Naive thymus-derived CD4-positive, alpha-beta T cell (primary cell): ENCODE measurements around the gene ASAP2. TPM values are rescaled to one million over a fixed set of nuclear protein-coding genes. Genes with fewer than 3 reads are reported as not detected.

Experiments
- ATAC-seq: fragments of 150-1000 bp; cut with Tn5 transposase; 2 replicates; pipeline ENCODE4 v1.10.0; 2021; ENCODE audit warnings: mild to moderate bottlenecking, moderate library complexity
- CTCF ChIA-PET: fragments of 350-600 bp; sonication (Branson Sonifier 250); formaldehyde crosslinking; loops from one replicate; lab custom pipeline; 2021; ENCODE audit warnings: antibody characterized with exemption; lab: Charles Lee
- POLR2A ChIA-PET: fragments of 350-600 bp; sonication (Branson Sonifier 250); formaldehyde crosslinking; loops from one replicate; lab custom pipeline; 2021; ENCODE audit warnings: antibody characterized with exemption, inconsistent platforms; lab: Charles Lee
- DNase-seq, 9 donors: peaks; one replicate each; pipeline versions ENCODE4 v3.0.0 to v3.0.0-alpha.2; 2020 to 2022; ENCODE audit warnings: mixed read lengths in 1 of 9
- H3K27ac ChIP-seq: one replicate; pipeline ENCODE4 v1.7.0; 2013; ENCODE audit warnings: mild to moderate bottlenecking, low read depth, low read length, moderate library complexity
- H3K27me3 ChIP-seq, 2 donors: one replicate each; pipeline ENCODE4 v1.7.0; 2013; ENCODE audit warnings: low read length in 2 of 2, mild to moderate bottlenecking in 2 of 2, moderate library complexity in 2 of 2; ENCODE audit not compliant: control insufficient read depth in 2 of 2, insufficient read depth in 2 of 2
- H3K36me3 ChIP-seq, 3 experiments: 1 replicate in 2 of 3; 2 replicates in 1 of 3; pipeline ENCODE4 v1.7.0; 2013; ENCODE audit warnings: low read length in 3 of 3, mild to moderate bottlenecking in 3 of 3, moderate library complexity in 1 of 3; ENCODE audit not compliant: insufficient read depth in 3 of 3, control insufficient read depth in 2 of 3
- H3K4me1 ChIP-seq, 2 donors: one replicate each; pipeline ENCODE4 v1.7.0; 2013; ENCODE audit warnings: low read length in 2 of 2, mild to moderate bottlenecking in 2 of 2, moderate library complexity in 1 of 2; ENCODE audit not compliant: control insufficient read depth in 2 of 2, insufficient read depth in 2 of 2
- H3K4me3 ChIP-seq: 2 replicates; pipeline ENCODE4 v1.7.0; 2013; ENCODE audit warnings: mild to moderate bottlenecking, low read length
- H3K9me3 ChIP-seq, 3 experiments: 1 replicate in 2 of 3; 2 replicates in 1 of 3; pipeline ENCODE4 v1.7.0; 2013; ENCODE audit warnings: low read length in 3 of 3; ENCODE audit not compliant: control insufficient read depth in 2 of 3
- H3K27ac Mint-ChIP-seq, 9 donors: one replicate each; pipeline ENCODE4 v1.8.0; 2020 to 2022; ENCODE audit warnings: mixed read lengths in 9 of 9, mild to moderate bottlenecking in 8 of 9, moderate library complexity in 5 of 9, inconsistent platforms in 2 of 9
- H3K27me3 Mint-ChIP-seq, 5 donors: one replicate each; pipeline ENCODE4 v1.8.0; 2021 to 2022; ENCODE audit warnings: mixed read lengths in 5 of 5, mild to moderate bottlenecking in 1 of 5
- H3K36me3 Mint-ChIP-seq, 5 donors: one replicate each; pipeline ENCODE4 v1.8.0; 2020 to 2022; ENCODE audit warnings: mixed read lengths in 5 of 5, mild to moderate bottlenecking in 3 of 5, inconsistent platforms in 1 of 5
- H3K4me1 Mint-ChIP-seq, 7 donors: one replicate each; pipeline ENCODE4 v1.8.0; 2020 to 2022; ENCODE audit warnings: mixed read lengths in 7 of 7, mild to moderate bottlenecking in 3 of 7, inconsistent platforms in 1 of 7
- H3K4me3 Mint-ChIP-seq, 10 donors: one replicate each; pipeline ENCODE4 v1.8.0; 2020 to 2022; ENCODE audit warnings: mild to moderate bottlenecking in 10 of 10, mixed read lengths in 10 of 10, moderate library complexity in 6 of 10, inconsistent platforms in 2 of 10
- H3K9me3 Mint-ChIP-seq, 11 donors: one replicate each; pipeline ENCODE4 v1.8.0; 2020 to 2022; ENCODE audit warnings: mixed read lengths in 11 of 11, mild to moderate bottlenecking in 4 of 11, inconsistent platforms in 1 of 11, moderate library complexity in 1 of 11
- intact Hi-C, 2 donors: fragments of 100-400 bp; cut with micrococcal nuclease; formaldehyde crosslinking; loops; one replicate each; pipeline ENCODE4 v1.15.1; 2023
- polyA plus RNA-seq, 2 donors: library from polyadenylated mRNA; unstranded; fragments of 300-500 nt; fragmentation: Illumina TruSeq; gene quantifications; one replicate each; pipeline ENCODE4 v1.2.3, GENCODE V29; 2021
- total RNA-seq, 6 experiments: library from RNA in 5 of 6; stranded (reverse) in 5 of 6; gene quantifications; 1 replicate in 5 of 6; 2 replicates in 1 of 6; pipeline ENCODE4 v1.2.3 and lab custom pipeline; 2021 to 2026

Gene ASAP2
- total and polyA plus RNA-seq, 7 experiments from 2014 or later: 0.10 to 1.2 (median 0.45) TPM; not detected in 4

- no peaks in the 10 kb centered on the region for H3K27me3 ChIP-seq
- Mint-ChIP-seq H3K27me3 (peaks cover 30 to 53% (median 43%) of the 10 kb centered on the region in 5 donors), H3K36me3 (no peaks in the 10 kb centered on the region), H3K4me1 (peaks cover 0 to 2% (median 0%) of the 10 kb centered on the region in 7 donors), H3K9me3 (peaks cover 0 to 2% (median 0%) of the 10 kb centered on the region in 11 donors), H3K27ac (no peak overlapping the region), H3K4me3 (no peak overlapping the region)
- CTCF ChIA-PET: no interaction called here
- no peak for DNase-seq
- intact Hi-C loops: no loop called here
- H3K36me3 ChIP-seq: no peaks in the 10 kb centered on the region
- H3K27ac ChIP-seq: no peak overlapping the region
- no peak for ATAC-seq
- POLR2A ChIA-PET: no interaction called here
- H3K9me3 ChIP-seq: no peaks in the 10 kb centered on the region
- H3K4me3 ChIP-seq: no peak overlapping the region
- H3K4me1 ChIP-seq: no peaks in the 10 kb centered on the region
Measured at GRCh38 chr2:9197916-9198315, 8.7 kb upstream of the ASAP2 start.

- H3K9me3 Mint-ChIP-seq: peaks cover 0 to 2% (median 0%) of the 10 kb centered on the region in 11 donors
- H3K4me3 Mint-ChIP-seq: no peak overlapping the region
- Histone ChIP-seq H3K4me3 (no peak overlapping the region), H3K9me3 (no peaks in the 10 kb centered on the region), H3K27me3 (peaks cover 0 to under 1% of the 10 kb centered on the region in 2 donors), H3K4me1 (no peaks in the 10 kb centered on the region), H3K36me3 (no peaks in the 10 kb centered on the region), H3K27ac (no peak overlapping the region)
- DNase-seq (no peak), ATAC-seq (no peak)
- H3K4me1 Mint-ChIP-seq: peaks cover 0 to 2% (median 0%) of the 10 kb centered on the region in 7 donors
- H3K27ac Mint-ChIP-seq: no peak overlapping the region
- CTCF ChIA-PET: no interaction called here
- peaks cover 45 to 72% (median 49%) of the 10 kb centered on the region in 5 donors for H3K27me3 Mint-ChIP-seq
- no peaks in the 10 kb centered on the region for H3K36me3 Mint-ChIP-seq
- POLR2A ChIA-PET: no interaction called here
- intact Hi-C loops: loop anchor here in 1 of 2 donors (10.0 kb wide), 1 partner anchor 195 kb away; the partner anchor contains the start of gene MBOAT2
Measured at GRCh38 chr2:9199716-9200632, 6.6 kb upstream of the ASAP2 start.

GRCh38 chr2:9200633-9201015, 6.0 kb upstream of the ASAP2 start:
- H3K36me3 ChIP-seq: no peaks in the 10 kb centered on the region
- Mint-ChIP-seq H3K27me3 (peaks cover 51 to 68% (median 53%) of the 10 kb centered on the region in 5 donors), H3K4me1 (peaks cover 0 to 2% (median 0%) of the 10 kb centered on the region in 7 donors), H3K9me3 (peaks cover 0 to 2% (median 0%) of the 10 kb centered on the region in 11 donors), H3K27ac (no peak overlapping the region), H3K4me3 (no peak overlapping the region), H3K36me3 (no peaks in the 10 kb centered on the region)
- CTCF ChIA-PET: no interaction called here
- H3K4me1 ChIP-seq: no peaks in the 10 kb centered on the region
- DNase-seq (no peak), ATAC-seq (no peak)
- H3K4me3 ChIP-seq: no peak overlapping the region
- intact Hi-C loops: loop anchor here in 1 of 2 donors (10.0 kb wide), 1 partner anchor 196 kb away; the partner anchor contains the start of gene MBOAT2
- no peak overlapping the region for H3K27ac ChIP-seq
- H3K27me3 ChIP-seq: peaks cover 0 to 4% of the 10 kb centered on the region in 2 donors
- no peaks in the 10 kb centered on the region for H3K9me3 ChIP-seq
- POLR2A ChIA-PET: no interaction called here

- intact Hi-C loops: loop anchor here in 1 of 2 donors (10.0 kb wide), 1 partner anchor 197 kb away; the partner anchor contains the start of gene MBOAT2
Measured at GRCh38 chr2:9201185-9201891, 5.3 kb upstream of the ASAP2 start.

GRCh38 chr2:9203006-9203405, 3.6 kb upstream of the ASAP2 start:
- intact Hi-C loops: loop anchor here in 1 of 2 donors (10.0 kb wide), 1 partner anchor 198 kb away; the partner anchor contains the start of gene MBOAT2

More at GRCh38 chr2:9201185-9201891, 5.3 kb upstream of the ASAP2 start:
- Histone ChIP-seq H3K27ac (no peak overlapping the region), H3K36me3 (no peaks in the 10 kb centered on the region), H3K4me1 (no peaks in the 10 kb centered on the region), H3K9me3 (no peaks in the 10 kb centered on the region), H3K27me3 (peaks cover 0 to 9% of the 10 kb centered on the region in 2 donors), H3K4me3 (no peak overlapping the region)
- H3K4me1 Mint-ChIP-seq: peaks cover 0 to 6% (median 0%) of the 10 kb centered on the region in 7 donors
- H3K27ac Mint-ChIP-seq: no peak overlapping the region
- ChIA-PET CTCF (no interaction called here), POLR2A (no interaction called here)
- H3K27me3 Mint-ChIP-seq: peaks cover 54 to 69% (median 59%) of the 10 kb centered on the region in 5 donors
- no peak overlapping the region for H3K4me3 Mint-ChIP-seq
- H3K36me3 Mint-ChIP-seq: no peaks in the 10 kb centered on the region
- H3K9me3 Mint-ChIP-seq: peaks cover 0 to under 1% (median 0%) of the 10 kb centered on the region in 11 donors
- no peak for DNase-seq
- no peak for ATAC-seq

GRCh38 chr2:9203876-9204275, 2.7 kb upstream of the ASAP2 start:
- no peak overlapping the region for H3K27ac Mint-ChIP-seq
- no peaks in the 10 kb centered on the region for H3K9me3 Mint-ChIP-seq
- H3K4me1 Mint-ChIP-seq: peaks cover 0 to 10% (median 6%) of the 10 kb centered on the region in 7 donors
- POLR2A ChIA-PET: no interaction called here
- no peak for DNase-seq
- H3K9me3 ChIP-seq: no peaks in the 10 kb centered on the region
- no peaks in the 10 kb centered on the region for H3K4me1 ChIP-seq
- H3K27me3 Mint-ChIP-seq: peaks cover 44 to 64% (median 60%) of the 10 kb centered on the region in 5 donors
- no peaks in the 10 kb centered on the region for H3K36me3 Mint-ChIP-seq
- no peak overlapping the region for H3K4me3 ChIP-seq
- H3K27ac ChIP-seq: no peak overlapping the region
- CTCF ChIA-PET: no interaction called here
- H3K27me3 ChIP-seq: peaks cover 0 to 12% of the 10 kb centered on the region in 2 donors
- intact Hi-C loops: loop anchor here in 1 of 2 donors (10.0 kb wide), 1 partner anchor 199 kb away; the partner anchor contains the start of gene MBOAT2
- H3K4me3 Mint-ChIP-seq: no peak overlapping the region
- no peaks in the 10 kb centered on the region for H3K36me3 ChIP-seq
- ATAC-seq: no peak

More at GRCh38 chr2:9203006-9203405, 3.6 kb upstream of the ASAP2 start:
- Mint-ChIP-seq H3K27me3 (peaks cover 43 to 62% (median 54%) of the 10 kb centered on the region in 5 donors), H3K27ac (no peak overlapping the region), H3K36me3 (no peaks in the 10 kb centered on the region), H3K4me3 (no peak overlapping the region), H3K9me3 (no peaks in the 10 kb centered on the region), H3K4me1 (peaks cover 0 to 9% (median 3%) of the 10 kb centered on the region in 7 donors)
- Histone ChIP-seq H3K4me1 (no peaks in the 10 kb centered on the region), H3K36me3 (no peaks in the 10 kb centered on the region), H3K27me3 (peaks cover 0 to 11% of the 10 kb centered on the region in 2 donors), H3K4me3 (no peak overlapping the region), H3K9me3 (no peaks in the 10 kb centered on the region), H3K27ac (no peak overlapping the region)
- DNase-seq: no peak
- CTCF ChIA-PET: no interaction called here
- POLR2A ChIA-PET: no interaction called here
- no peak for ATAC-seq
